HG02938 (cell line): ENCODE measurements around the gene PRDM16.

Source experiments
- ATAC-seq: cut with Tn5 transposase; IDR thresholded peaks from one replicate; pipeline ENCODE4 v1.9.1; 2021; ENCODE audit warnings: mild to moderate bottlenecking, moderate library complexity; ENCODE audit not compliant: unreplicated experiment

PRDM16 gene

DNA sequence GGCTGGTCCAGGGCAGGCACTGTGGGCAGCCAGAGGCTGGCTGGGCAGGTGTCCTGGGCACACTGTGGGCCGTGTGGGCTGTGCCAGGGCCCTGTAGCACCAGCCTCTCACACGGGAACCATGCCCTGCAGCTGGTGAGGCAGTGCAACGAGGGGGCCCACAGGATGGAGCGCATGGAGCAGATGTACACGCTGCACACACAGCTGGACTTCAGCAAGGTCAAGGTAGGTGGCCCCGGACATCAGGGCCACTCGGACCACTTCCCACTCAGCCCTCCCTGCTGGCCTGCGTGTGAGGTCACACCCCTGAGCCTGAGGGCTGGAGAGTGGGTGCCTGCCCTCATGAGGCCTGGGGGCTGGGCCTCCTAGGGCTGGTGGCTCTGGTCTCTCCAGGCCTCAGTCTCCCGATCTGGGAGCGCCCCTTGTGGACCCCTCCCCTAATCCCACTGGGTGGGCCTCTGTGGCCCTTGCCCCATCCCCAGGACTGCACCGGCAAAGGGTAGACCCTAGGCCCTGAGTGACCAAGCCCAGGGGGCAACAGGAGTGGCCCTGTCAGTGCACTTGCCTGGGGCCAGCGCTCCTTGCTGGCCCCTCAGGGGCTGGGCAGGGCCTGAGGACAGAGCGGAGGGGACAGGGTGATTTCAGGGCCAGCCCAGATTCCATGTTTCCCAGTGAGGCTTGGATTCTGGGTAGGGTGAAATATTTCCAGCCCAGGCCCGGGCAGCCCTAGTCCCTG is 407.0 kb downstream of the PRDM16 start:
- ATAC-seq, result no peak

DNA sequence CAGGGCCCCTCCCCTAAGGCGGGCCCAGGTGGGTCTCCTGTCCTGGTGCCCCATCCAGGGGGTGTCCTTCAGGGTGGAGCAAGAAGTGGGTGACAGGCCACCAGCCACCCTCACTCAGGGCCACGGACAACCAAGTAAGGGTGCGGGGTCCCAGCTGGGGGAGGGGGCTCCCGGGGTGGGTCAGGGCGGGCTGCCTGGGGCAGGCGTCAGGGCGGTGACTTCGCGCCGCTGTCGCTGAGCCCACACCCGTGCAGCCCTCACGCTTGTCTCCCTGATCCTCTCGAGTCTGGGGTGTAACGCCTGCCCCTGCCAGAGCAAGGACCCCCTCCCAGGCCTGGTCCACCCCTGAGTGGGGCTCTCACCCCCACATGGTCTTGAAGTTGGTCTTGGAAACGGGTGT is 407.7 kb downstream of the PRDM16 start:
- no peak for ATAC-seq

DNA sequence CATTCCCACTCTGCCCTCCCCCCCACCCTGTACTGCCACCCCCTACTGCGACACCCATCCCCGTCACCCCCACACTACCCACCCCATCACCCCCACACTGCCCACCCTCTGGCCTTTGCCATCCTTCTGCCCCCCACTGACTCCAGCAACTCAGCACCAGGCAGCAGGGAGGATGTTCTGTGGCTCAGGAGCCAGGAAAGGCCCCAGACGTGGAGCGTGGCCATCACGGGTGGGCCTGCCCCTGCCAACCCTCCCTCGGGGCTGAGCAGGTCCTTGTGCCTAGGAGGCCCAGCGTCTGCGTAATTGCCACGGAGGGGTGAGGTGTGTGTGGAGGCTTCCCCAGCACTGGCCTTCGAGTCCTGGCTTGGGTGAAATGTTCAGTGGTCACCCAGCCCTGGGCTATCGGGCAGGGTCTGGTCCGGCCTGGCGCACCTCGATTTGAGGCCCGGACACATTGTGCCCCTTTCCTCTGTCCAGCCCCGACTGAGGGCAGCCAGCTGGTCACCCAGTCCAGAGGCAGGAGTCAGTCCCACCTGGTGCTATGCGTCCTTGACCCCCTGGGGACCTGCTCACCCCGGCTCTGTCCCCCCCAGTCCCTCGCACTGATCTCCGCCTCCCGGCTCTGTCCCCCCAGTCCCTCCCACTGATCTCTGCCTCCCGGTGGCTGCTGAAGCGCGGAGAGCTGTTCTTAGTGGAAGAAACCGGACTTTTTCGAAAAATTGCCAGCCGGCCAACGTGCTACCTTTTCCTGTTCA is 408.4 kb downstream of the PRDM16 start:
- no peak for ATAC-seq

DNA sequence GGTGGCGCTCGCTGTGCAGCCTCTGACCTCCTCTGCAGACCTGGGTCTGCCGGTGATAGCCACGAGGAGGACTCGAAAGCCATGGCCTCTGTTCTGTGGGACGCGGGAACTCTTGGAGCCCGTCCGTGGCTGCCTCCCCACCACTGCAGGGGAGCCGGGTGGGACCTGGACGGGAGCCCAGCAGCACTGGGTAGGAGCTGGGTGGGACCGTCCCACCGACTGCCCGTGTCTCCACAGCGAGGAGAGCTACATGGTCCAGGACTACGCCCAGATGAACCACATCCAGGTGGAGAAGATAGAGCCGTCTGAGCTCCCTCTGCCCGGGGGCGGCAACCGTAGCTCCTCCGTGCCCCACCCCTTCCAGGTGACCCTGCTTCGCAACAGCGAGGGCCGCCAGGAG is 409.2 kb downstream of the PRDM16 start:
- ATAC-seq, result no peak

DNA sequence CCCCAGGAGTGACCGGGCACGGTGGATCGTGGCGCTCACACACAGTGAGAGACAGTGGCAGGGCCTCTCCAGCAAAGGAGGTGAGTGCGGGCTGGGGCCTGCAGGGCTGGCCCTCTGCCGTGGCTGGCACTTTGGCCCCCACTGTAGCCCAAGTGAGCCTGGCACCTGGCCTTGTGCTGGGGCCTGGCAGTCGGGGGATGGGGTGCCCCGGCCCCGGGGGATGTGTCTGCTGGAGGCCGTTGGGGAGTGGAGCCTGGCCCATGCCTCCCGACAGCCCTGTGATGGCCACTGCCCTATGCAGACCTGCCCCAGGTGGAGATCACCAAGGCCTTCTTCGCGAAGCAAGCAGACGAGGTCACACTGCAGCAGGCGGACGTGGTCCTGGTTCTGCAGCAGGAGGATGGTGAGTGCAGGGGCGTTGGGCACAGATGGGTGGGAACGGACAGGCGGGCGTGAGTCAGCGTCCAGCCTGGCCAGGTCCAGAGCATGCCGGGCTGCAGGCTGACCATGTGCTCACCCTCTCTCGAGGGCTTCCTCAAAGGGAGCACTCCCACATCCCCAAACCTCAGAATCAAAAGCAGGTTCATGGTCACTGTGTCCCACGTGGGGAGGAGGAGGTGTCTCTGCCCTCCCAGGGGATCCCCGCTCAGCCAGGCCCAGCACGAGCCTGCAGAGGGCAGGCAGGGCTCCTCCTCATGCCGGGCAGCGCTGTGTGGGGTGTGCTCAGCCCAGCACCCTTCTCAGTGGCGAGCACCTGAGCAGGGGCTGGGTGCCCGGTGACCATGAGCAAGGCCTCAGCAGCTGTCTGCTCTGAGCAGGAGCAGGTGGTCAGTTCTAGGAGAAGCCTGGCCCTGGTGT is 410.7 kb downstream of the PRDM16 start:
- ATAC-seq, result no peak

DNA sequence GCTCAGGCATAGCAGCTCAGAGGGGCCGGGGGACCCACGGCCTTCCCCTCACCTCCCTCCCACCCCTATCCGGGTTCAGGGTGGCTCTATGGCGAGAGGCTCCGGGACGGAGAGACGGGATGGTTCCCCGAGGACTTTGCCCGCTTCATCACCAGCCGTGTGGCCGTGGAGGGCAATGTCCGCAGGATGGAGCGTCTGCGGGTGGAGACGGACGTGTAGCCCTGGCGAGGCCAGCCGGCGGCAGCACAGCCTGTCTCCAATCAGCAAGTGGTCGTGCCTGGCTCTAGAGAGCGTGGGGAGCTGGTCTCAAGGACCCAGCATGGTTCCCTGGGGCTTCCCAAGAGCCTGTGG is 411.3 kb downstream of the PRDM16 start:
- no peak for ATAC-seq

DNA sequence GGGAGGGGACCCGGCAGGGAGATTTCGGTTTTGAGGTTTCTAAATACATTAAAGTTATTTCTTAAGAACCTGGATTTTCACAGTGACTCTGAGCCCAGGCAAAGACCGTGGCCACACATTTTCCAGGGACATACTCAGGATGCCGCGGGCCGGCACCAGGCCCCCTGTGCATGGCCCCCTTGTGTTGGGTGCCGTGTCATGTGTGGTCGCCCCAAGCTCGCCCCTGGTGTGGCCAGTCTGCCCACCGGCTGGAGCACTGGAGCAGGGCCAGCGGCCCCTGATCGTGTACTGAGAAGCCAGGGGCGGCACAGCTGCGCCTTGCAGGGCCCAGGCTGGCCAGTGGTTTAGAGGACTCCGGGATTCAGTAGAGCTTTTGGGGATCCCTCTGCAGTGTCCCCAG is 412.0 kb downstream of the PRDM16 start:
- ATAC-seq, result no peak

DNA sequence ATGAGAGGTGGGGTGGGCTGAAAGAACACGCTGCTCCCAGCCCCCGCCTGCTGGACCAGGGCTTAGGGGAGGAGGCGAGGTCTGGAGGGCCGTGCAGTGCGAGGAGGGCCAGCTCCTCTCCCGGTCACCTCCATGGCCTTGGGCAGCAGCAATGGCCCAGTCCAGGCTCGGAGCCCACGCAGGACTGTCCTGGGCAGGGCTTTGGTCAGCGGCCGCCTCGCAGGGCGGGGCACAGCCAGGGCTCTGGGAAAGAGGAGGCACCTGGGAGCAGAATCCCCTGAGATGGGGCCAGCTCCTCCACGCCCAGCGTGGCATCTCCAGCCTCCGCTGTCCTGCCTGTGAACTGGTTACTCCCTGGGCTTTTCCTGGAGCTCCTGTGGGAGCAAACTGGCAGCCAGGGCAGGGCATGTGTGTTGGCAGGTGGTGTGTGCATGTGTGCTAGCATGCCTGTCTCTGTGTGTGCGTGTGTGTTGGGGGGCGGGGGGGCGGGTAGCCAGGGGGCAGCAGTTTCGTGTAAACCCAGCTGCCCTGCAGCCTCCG is 412.9 kb downstream of the PRDM16 start:
- no peak for ATAC-seq

DNA sequence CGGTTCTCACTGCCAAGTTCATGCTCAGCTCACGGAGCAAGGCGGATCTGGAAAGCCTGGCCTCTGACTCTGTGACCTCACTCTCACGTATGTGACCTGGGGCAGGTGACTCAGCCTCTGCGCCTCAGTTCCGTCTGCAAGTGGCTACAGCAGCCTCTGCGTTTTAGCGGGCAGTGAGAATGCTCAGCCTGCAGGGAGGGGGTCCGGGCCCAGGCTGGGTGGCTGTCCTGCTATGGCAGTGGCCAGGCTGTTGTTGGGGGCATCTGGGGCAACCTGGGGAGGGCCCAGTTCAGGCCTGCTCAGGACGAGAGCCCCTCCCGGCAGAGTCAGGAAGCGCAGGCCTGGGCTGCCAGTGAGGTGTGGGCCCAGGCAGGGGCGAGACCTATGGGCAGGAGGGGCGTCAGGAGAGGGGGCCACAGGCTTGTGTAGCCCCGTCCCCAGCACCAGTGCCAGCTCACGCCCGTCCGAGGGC is 413.4 kb downstream of the PRDM16 start:
- ATAC-seq, result no peak

DNA sequence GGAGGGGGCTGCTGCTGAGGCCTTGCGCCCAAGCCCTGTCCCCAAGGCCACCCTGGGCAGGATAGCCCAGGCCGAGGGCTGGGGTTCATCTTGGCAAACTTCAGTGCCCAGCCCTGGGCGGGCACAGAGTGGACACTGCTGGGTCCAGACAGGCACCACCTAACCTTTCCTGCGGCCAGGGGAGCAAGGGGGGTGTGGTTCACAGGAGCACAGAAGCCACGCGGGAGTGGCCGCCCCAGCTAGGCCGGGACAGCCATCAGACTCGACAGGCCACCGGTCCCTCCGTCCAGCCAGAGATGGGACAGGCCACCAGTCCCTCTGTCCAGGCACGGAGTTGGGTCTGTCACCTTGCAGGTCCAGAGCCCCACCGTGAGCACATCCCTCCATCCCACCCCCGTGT is 414.4 kb downstream of the PRDM16 start:
- no peak for ATAC-seq

DNA sequence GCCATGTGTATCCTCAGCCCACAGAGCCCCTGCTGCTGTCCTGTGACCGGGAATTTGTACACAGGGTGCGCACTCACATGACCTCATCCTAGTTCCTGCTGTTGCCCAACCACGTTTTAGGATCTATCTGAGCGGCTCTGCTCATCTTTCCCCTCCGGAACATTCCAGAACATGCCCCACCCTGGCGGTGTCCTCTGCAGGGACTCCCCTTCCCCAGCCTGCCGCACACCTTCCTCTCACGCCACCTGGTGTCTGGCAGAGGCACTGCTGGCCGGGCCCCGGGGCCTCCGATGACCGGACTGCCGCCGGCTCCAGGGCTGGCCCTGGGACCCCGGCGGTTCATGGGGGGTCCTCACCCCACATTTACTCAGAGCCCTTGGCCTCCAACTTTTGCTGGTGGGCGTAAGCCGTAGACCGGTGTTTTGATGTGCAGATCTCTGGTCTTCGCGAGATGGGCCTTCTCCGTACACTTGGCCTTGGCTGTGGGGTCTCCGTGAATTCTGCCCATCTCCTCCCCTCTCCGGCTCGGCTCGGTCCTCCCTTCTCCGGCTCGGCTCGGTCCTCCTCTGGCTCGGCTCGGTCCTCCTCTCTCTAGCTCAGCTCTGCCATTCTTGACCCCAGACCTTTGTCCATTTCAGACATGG is 414.9 kb downstream of the PRDM16 start:
- no peak for ATAC-seq

DNA sequence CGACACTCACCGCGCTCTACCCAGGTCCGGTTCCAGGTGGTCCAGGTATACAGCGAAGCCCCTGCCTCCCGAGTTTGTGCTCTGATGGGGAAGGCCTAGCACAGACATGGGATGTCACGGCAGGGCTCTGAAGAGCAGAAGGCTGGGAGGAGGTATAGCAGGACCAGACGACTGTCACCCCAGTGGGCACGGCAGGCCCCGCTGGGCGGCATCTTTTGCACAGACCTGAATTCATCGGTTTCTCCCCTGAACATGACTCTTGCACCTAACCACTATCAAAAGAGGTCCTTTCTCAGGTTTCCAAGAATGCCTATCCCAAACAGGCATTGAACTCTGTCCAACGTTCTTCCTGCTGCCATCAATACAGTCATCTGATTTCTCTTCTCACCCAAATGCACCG is 416.0 kb downstream of the PRDM16 start:
- no peak for ATAC-seq
